Measurements from ENCODE around the gene ITGB1.
"Not testable (repeated sequence)": the region's sequence is repeated elsewhere in the genome, so short reads cannot be mapped to it uniquely, and the experiment has no call there.

The ITGB1 gene

DNA sequence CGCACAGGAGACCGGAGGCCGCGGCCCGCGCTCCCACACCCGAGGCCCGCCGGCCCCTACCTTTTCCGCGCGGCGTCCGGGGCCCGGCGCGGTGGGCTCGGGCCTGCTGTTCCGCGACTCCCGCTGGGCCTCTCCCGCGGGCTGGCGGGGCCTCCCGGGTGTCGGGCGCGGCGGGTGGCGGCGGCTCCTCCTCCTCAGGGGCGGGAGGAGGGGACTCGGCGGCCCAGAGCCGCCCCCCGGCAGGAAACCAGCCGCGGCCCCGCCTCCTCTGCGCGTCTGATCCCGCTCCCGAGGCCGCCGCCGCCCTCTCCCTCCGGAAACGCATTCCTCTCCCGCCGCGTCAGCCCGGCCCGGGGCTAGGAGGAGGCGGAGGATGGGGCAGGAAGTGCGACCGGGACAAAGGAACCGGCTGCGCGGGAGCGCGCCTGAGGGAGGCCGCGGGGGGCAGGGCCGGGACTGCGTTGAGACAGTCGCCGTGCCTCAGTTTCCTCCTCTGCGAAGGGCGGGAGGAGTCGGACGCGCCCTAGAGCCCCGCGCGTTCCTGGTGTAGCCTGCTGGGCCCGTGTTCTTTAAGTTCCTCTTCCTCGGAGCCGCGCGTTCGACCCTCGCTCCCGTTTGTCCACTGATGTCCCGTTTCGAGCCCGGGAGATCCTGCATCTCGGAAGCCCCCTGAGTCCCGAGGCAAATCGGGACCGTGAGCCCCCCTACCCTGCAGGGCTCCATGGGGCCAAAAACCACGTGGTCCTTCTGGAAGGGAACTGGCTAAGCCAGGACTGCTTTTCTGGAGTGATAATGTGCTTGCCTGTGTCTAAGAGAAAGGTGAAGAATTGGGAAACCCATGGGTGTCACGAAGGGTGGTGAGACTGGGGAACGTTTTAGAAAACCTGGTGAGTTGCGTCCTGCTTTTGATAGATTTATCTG, at the start of gene ITGB1:
Gene ITGB1, minus strand, starts transcription at position 146 of the 921 bp plus-strand sequence. CDS start 22,672 bp downstream, outside the sequence.
- TF ChIP-seq, protein P1, sequence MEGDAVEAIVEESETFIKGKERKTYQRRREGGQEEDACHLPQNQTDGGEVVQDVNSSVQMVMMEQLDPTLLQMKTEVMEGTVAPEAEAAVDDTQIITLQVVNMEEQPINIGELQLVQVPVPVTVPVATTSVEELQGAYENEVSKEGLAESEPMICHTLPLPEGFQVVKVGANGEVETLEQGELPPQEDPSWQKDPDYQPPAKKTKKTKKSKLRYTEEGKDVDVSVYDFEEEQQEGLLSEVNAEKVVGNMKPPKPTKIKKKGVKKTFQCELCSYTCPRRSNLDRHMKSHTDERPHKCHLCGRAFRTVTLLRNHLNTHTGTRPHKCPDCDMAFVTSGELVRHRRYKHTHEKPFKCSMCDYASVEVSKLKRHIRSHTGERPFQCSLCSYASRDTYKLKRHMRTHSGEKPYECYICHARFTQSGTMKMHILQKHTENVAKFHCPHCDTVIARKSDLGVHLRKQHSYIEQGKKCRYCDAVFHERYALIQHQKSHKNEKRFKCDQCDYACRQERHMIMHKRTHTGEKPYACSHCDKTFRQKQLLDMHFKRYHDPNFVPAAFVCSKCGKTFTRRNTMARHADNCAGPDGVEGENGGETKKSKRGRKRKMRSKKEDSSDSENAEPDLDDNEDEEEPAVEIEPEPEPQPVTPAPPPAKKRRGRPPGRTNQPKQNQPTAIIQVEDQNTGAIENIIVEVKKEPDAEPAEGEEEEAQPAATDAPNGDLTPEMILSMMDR (conservative IDR thresholded peaks at IDR 0.05; ENCODE audit: low read depth) = no peak
- ChIA-PET POLR2A (ENCODE audit: low non-redundant PET) (interaction anchor here (1.5 kb wide), 1 partner anchor 23 kb away, joined by 13 read pairs; no protein-coding TSS in a partner anchor), CTCF (no interaction called here)
- DNase-seq (ENCODE audit: low spot score) = peak; percentile 82
- peak within 1 kb of the TSS; percentile 93 for H3K27ac ChIP-seq

DNA sequence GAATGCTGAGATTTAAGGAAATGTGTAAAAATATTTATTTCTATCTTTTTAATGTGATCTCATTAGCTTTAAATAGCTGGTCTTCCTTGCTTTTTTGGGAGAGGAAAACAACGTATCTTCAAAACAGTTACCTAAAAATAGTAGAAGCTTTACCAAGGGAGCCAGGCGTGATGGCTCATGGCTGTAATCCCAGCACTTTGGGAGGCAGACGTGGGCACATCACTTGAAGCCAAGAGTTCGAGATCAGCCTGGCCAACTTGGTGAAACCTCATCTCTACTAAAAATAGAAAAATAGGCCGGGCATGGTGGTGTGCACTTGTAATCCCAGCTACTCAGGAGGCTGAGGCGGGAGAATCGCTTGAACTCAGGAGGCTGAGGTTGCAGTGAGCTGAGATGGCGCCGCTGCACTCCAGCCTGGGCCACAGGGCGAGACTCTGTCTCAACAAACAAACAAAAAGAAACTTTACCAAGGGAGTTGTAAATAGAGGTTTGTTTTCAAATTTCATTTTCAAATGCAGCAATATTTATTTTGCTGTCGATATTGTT, 48.4 kb upstream of the ITGB1 start:
- DNase-seq (ENCODE audit: low spot score) = no peak
- ChIA-PET CTCF (interaction anchor here (0.6 kb wide), 2 partner anchors 19 to 61 kb away, joined by 3 to 4 read pairs; no protein-coding TSS in a partner anchor), POLR2A (ENCODE audit: low non-redundant PET) (no interaction called here)
- H3K27ac ChIP-seq = peak overlapping the region; percentile 98
- TF ChIP-seq, protein P1 (conservative IDR thresholded peaks at IDR 0.05; ENCODE audit: low read depth) = no peak

DNA sequence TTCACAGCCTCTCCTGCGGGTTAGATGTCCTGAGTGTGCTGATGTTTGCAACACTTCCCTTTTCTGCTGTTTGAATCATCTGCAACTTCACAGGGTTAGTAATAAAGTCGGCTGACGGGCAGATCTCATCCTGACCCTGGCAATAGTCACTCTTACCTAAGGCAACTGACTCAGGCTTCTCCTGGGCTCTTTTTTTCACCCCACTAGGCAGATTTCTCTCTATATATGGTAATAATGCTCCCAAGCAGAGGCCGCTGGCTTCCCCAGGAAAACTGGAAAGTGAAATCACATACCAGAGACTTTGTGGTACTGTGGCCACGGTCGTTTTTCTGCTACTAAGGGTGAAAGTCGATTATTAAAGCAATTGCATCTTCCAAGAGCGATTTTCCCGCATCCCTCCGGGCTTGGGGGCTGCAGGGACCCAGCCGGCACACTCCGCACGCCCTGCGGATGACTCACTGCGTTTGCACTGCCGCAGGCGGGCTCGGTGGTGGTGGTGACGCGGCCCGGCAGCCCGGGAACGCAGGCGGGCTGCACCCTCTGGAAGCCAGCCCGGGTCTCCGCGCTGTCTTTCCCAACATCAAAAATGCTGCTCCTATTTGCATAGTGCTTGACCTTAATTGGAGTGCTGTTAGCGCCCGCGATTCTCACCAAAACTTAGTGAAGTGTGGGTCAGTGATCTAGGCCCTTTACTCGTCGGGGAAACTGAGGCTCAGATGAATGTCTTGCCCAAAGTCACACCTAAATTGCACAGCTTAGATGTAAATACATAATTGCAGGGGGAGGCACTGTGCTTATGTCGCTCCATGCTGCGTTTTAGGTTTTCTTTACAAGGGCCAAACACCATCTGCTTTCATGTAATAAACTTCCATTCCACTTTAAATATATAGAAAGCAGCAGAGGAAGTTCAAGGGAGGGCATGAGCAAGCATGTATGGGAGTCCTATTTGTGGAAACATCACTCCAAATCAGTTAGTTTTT, 47.6 kb upstream of the ITGB1 start:
- POLR2A ChIA-PET (ENCODE audit: low non-redundant PET) = interaction anchor here (1.2 to 1.4 kb wide), 2 partner anchors 21 to 25 kb away, joined by 3 to 4 read pairs; no protein-coding TSS in a partner anchor
- CTCF ChIA-PET = interaction anchor here (0.6 to 0.7 kb wide), 2 partner anchors 22 to 32 kb away, joined by 4 read pairs; no protein-coding TSS in a partner anchor

DNA sequence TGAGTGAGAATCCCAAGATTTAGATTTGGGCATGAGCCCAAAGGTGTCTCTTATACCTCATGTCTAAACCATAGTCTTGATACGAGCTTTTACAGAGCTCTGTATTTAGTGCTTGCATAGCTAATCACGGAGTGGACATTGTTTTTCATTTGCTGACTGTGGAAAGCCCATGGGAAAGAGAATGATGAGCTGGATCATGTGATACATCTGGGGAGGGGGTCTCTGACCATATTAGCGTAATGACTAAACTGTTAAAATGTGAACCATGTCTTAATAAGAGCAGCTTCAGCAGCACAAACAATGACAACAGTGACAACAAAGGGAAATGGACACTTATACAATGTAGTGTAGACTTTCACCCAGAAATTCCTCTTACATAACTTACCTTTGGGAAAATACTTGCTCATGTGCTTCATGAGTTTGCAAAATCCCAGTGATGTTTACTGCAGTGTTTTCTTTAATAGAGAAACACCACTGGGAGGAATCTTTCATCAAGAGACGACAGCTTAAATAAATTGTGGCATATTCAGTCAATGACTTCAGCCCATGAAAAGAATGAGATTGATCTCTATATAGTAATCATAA, 44.0 kb upstream of the ITGB1 start:
- ChIA-PET POLR2A (ENCODE audit: low non-redundant PET) (interaction anchor here (0.5 kb wide), 1 partner anchor 46 kb away, joined by 7 read pairs; no protein-coding TSS in a partner anchor), CTCF (no interaction called here)
- DNase-seq (ENCODE audit: low spot score) = no peak
- no peak overlapping the region for H3K27ac ChIP-seq
- TF ChIP-seq, protein P1 (conservative IDR thresholded peaks at IDR 0.05; ENCODE audit: low read depth) = no peak

More for the DNA sequence above, 47.6 kb upstream of the ITGB1 start:
- TF ChIP-seq, protein P1 (conservative IDR thresholded peaks at IDR 0.05; ENCODE audit: low read depth) = no peak
- peak; percentile 86 for DNase-seq (ENCODE audit: low spot score)
- peak overlapping the region; percentile 98 for H3K27ac ChIP-seq

DNA sequence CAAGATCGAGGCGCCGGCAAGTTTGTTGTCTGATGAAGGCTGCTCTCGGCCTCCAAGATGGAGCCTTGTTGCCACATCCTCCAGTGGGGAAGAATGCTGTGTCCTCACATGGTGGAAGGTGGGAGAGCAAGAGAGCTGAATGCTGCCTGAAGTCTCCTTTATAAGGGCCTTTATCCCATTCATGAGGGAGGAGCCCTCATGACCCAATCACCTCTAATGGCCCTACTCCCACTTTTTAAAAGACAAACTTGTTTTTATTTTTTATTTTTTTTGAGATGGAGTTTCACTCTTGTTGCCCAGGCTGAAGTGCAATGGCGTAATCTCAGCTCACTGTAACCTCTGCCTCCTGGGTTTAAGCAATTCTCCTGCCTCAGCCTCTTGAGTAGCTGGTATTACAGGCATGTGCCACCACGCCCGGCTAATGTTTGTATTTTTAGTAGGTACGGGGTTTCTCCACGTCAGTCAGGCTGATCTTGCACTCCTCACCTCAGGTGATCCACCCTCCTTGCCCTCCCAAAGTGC, 40.1 kb upstream of the ITGB1 start:
- peak overlapping the region; percentile 69 for H3K27ac ChIP-seq
- DNase-seq (ENCODE audit: low spot score) = not testable (repeated sequence)
- ChIA-PET CTCF (interaction anchor here (0.6 kb wide), 1 partner anchor 1658 kb away, joined by 3 read pairs; no protein-coding TSS in a partner anchor), POLR2A (ENCODE audit: low non-redundant PET) (interaction anchor here (0.6 kb wide), 1 partner anchor 17 kb away, joined by 3 read pairs; no protein-coding TSS in a partner anchor)

DNA sequence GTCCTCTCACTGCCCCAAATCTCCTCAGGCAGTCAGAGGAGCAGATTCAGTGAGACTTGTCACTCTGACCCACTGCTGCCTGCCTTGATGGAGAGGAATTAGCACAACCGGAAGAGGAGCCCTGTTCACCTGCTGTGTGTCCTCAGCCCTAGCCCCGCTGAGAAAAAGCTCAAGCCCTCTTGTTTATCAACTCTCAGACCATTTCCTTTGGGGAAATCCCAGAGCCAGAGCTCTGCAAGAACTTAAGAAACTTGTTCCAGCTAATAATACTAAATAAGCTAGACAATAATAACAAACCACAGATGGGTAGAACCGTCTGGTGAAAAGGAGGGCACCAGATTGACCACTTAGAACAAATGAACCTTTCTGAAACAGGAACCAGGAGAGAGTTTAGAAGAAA, 37.7 kb upstream of the ITGB1 start:
- ChIA-PET POLR2A (ENCODE audit: low non-redundant PET) (interaction anchor here (1.1 kb wide), 1 partner anchor 15 kb away, joined by 3 read pairs; no protein-coding TSS in a partner anchor), CTCF (no interaction called here)
- TF ChIP-seq, protein P1 (conservative IDR thresholded peaks at IDR 0.05; ENCODE audit: low read depth) = no peak
- DNase-seq (ENCODE audit: low spot score) = no peak
- no peak overlapping the region for H3K27ac ChIP-seq

Measured in RWPE1 (cell line).